Progenitor cell of endocrine pancreas (in vitro differentiated cells): ENCODE results near the gene SPATS2L. TPM values are rescaled to one million over a fixed set of nuclear protein-coding genes. Genes with fewer than 3 reads are reported as not detected.

Experiments used
- DNase-seq: peaks from one replicate; pipeline ENCODE4 v3.0.0; 2021; ENCODE audit warnings: low spot score; ENCODE audit not compliant: unreplicated experiment
- H3K27ac Mint-ChIP-seq: 2 replicates; pipeline ENCODE4 v1.8.0; 2021; ENCODE audit warnings: mild to moderate bottlenecking, moderate library complexity, mixed read lengths
- H3K27me3 Mint-ChIP-seq: 2 replicates; pipeline ENCODE4 v1.8.0; 2021; ENCODE audit warnings: mixed read lengths
- H3K36me3 Mint-ChIP-seq: 2 replicates; pipeline ENCODE4 v1.8.0; 2022; ENCODE audit warnings: mixed read lengths; ENCODE audit not compliant: insufficient read depth
- H3K4me1 Mint-ChIP-seq: 2 replicates; pipeline ENCODE4 v1.8.0; 2021; ENCODE audit warnings: low read depth, mixed read lengths
- H3K4me3 Mint-ChIP-seq: 2 replicates; pipeline ENCODE4 v1.8.0; 2021; ENCODE audit warnings: low read depth, mild to moderate bottlenecking, moderate library complexity, mixed read lengths
- H3K9me3 Mint-ChIP-seq: 2 replicates; pipeline ENCODE4 v1.8.0; 2021; ENCODE audit warnings: low read depth, mixed read lengths
- CTCF ChIP-seq: fragments of 200-600 bp; sonication (generic); IDR thresholded peaks from one replicate; pipeline ENCODE4 v1.5.0; 2021; ENCODE audit warnings: antibody characterized with exemption, mild to moderate bottlenecking; ENCODE audit not compliant: unreplicated experiment
- total RNA-seq: library from RNA; stranded (reverse); gene quantifications from 2 replicates; pipeline ENCODE4 v1.2.1, GENCODE V29; 2021

SPATS2L gene
- total RNA-seq, 1 donor from 2014 or later = 110 TPM

- TF ChIP-seq CTCF = no peak
- Mint-ChIP-seq H3K4me3 (no peak overlapping the region), H3K36me3 (peaks cover 37% of the 10 kb centered on the region), H3K27me3 (no peaks in the 10 kb centered on the region), H3K27ac (peak overlapping the region; percentile 57), H3K9me3 (peaks cover 2% of the 10 kb centered on the region), H3K4me1 (peaks cover 48% of the 10 kb centered on the region)
- no peak for DNase-seq
These were observed 99.9 kb downstream of the SPATS2L start for GRCh38 chr2:200406379-200406778.

GRCh38 chr2:200408428-200409316, 102.2 kb downstream of the SPATS2L start:
- Mint-ChIP-seq H3K9me3 (peaks cover 2% of the 10 kb centered on the region), H3K27ac (peak overlapping the region; percentile 57), H3K27me3 (no peaks in the 10 kb centered on the region), H3K4me1 (peaks cover 55% of the 10 kb centered on the region), H3K36me3 (peaks cover 28% of the 10 kb centered on the region), H3K4me3 (no peak overlapping the region)
- TF ChIP-seq CTCF = no peak
- no peak for DNase-seq

GRCh38 chr2:200411831-200412230, 105.3 kb downstream of the SPATS2L start:
- H3K27me3 Mint-ChIP-seq = no peaks in the 10 kb centered on the region
- TF ChIP-seq CTCF = no peak
- peaks cover 18% of the 10 kb centered on the region for H3K36me3 Mint-ChIP-seq
- H3K4me1 Mint-ChIP-seq = peaks cover 29% of the 10 kb centered on the region
- peak overlapping the region; percentile 81 for H3K27ac Mint-ChIP-seq
- no peak for DNase-seq
- peaks cover 2% of the 10 kb centered on the region for H3K9me3 Mint-ChIP-seq
- H3K4me3 Mint-ChIP-seq = no peak overlapping the region

- Mint-ChIP-seq H3K27me3 (no peaks in the 10 kb centered on the region), H3K36me3 (peaks cover 14% of the 10 kb centered on the region), H3K27ac (no peak overlapping the region), H3K4me1 (peaks cover 23% of the 10 kb centered on the region), H3K4me3 (no peak overlapping the region), H3K9me3 (no peaks in the 10 kb centered on the region)
- TF ChIP-seq CTCF = no peak
- no peak for DNase-seq
These were observed 107.9 kb downstream of the SPATS2L start for GRCh38 chr2:200414367-200414766.

- H3K27ac Mint-ChIP-seq = no peak overlapping the region
- H3K4me3 Mint-ChIP-seq = no peak overlapping the region
- H3K27me3 Mint-ChIP-seq = no peaks in the 10 kb centered on the region
- H3K36me3 Mint-ChIP-seq = peaks cover 17% of the 10 kb centered on the region
- no peaks in the 10 kb centered on the region for H3K9me3 Mint-ChIP-seq
- no peak for TF ChIP-seq CTCF
- no peak for DNase-seq
- H3K4me1 Mint-ChIP-seq = peaks cover 18% of the 10 kb centered on the region
These were observed 109.0 kb downstream of the SPATS2L start for GRCh38 chr2:200415455-200415854.
